ENCODE measurements around the gene FGF11.

DNA sequence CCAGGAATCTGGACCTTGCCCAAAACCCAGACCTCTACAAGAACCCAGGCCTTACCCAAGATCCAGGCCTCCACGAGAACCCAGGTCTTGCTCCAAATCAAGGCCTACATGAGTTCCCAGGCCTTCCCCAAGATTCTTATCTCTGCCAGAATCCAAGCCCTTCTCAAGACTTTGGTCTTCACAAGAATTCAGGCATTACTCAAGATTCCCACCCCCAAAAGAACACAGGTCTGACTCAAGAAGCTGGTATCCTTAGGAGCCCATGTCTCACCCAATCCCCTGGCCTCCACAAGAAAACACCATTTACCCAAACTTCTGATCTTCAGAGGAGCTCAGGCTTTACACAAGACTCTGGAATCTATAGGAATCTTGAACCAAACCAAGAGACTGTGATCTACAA, 8.1 kb upstream of the FGF11 start:
- TF ChIP-seq, protein P1, sequence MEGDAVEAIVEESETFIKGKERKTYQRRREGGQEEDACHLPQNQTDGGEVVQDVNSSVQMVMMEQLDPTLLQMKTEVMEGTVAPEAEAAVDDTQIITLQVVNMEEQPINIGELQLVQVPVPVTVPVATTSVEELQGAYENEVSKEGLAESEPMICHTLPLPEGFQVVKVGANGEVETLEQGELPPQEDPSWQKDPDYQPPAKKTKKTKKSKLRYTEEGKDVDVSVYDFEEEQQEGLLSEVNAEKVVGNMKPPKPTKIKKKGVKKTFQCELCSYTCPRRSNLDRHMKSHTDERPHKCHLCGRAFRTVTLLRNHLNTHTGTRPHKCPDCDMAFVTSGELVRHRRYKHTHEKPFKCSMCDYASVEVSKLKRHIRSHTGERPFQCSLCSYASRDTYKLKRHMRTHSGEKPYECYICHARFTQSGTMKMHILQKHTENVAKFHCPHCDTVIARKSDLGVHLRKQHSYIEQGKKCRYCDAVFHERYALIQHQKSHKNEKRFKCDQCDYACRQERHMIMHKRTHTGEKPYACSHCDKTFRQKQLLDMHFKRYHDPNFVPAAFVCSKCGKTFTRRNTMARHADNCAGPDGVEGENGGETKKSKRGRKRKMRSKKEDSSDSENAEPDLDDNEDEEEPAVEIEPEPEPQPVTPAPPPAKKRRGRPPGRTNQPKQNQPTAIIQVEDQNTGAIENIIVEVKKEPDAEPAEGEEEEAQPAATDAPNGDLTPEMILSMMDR (IDR thresholded peaks at IDR 0.05), result no peak
- TF ChIP-seq POLR2AphosphoS5 (IDR thresholded peaks at IDR 0.05), result no peak
- no peak for TF ChIP-seq POLR2A (IDR thresholded peaks at IDR 0.05)
- TF ChIP-seq EP300 (IDR thresholded peaks at IDR 0.05), result no peak
